GM19239 (cell line): ENCODE results near the gene MAP3K15.
A peak's percentile ranks its signal among the peaks of the same experiment; 100 is the strongest.
"Not testable (repeated sequence)": the region's sequence is repeated elsewhere in the genome, so short reads cannot be mapped to it uniquely, and the experiment has no call there.

ENCODE experiments used
- DNase-seq: peaks from one replicate; pipeline ENCODE4 v3.0.0; 2011; ENCODE audit warnings: low spot score; ENCODE audit not compliant: insufficient read length
- FAIRE-seq: peaks from 2 replicates; lab custom pipeline; 2011; peaks lifted over from hg19 to GRCh38; lab: Jason Lieb, UNC

Gene MAP3K15

DNA sequence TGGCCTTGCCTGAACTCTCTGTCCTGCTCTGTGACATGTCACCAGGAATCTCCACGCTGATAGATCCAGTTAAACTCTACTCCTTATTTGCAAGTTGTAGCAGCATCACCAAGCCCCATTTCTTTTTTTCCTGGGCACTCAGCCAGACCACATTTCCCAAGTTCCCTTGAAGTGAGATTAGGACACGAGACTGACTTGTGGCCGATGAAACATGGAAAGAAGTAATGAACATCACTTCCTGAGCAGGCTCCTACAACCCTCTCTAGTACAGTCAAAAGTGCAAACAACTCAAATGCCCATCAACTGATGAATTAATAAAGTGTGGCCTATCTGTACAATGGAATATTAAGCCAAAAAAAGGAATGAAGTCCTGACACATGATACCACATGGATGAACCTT, 74.6 kb downstream of the MAP3K15 start:
- no peak for FAIRE-seq

DNA sequence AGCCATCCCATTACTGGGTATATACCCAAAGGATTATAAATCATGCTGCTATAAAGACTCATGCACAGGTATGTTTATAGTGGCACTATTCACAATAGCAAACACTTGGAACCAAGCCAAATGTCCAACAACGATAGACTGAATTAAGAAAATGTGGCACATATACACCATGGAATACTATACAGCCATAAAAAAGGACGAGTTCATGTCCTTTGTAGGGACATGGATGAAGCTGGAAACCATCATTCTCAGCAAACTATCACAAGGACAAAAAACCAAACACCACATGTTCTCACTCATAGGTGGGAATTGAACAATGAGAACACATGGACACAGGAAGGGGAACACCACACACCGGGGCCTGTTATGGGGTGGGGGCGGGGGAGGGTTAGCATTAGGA, 92.6 kb downstream of the MAP3K15 start:
- DNase-seq, FAIRE-seq: not testable (repeated sequence)

More for the DNA sequence above, 74.6 kb downstream of the MAP3K15 start:
- no peak for DNase-seq

DNA sequence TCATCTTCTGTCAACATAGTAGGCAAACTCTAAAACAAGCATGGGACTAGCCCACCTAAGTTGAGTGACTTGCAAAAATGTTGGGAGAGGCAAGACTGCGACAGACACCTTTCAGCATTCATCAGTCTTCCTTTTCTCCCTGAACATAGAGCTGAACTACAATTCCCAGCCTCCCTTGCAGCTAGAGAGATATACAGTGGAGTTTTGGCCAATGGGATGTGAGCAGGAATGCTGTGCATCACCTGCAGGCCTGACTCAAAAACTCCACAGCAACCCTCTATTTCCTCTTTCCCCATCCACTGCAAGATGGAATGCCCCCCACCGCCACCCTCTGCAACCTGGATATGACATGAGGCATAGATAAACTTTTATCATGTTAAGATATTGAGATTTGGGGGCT, 105.0 kb downstream of the MAP3K15 start:
- DNase-seq: no peak
- FAIRE-seq: no peak

DNA sequence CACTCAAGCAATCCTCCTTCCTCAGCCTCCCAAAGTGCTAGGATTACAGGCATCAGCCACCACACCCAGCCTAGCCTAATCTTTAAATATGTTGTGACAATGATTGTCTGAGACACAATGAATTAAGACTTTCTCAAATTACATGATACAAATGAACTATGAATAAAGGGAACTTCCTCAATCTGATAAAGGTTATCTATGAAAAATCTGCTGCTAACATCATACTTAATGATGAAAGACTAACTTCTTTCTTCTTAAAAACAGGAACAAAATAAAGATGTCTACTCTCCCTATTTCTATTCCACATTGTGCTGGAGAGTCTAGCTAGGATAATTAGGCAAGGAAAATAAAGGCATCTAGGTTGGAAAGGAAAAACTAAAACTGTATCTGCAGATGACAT, 111.6 kb downstream of the MAP3K15 start:
- DNase-seq: no peak
- FAIRE-seq: no peak

DNA sequence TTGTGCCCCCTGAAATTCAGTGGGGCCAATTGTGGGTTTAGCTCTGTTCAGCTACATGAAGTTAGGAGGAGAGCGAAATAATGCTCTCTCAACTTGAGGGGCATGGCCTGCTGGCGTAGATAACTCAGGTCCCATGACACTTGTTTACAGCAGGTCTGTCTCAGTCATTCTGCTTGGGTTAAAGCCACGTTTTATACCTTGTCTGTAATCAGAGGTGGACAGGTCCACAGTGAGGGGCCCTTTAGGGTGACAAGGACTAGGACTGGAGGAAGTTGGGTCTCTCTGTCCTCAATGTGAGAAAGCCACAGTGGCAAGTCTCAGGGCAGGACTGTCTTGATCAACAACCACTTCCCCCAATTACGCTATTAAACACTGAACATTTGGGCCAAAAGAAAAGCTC, 122.6 kb downstream of the MAP3K15 start:
- no peak for DNase-seq
- FAIRE-seq: no peak

DNA sequence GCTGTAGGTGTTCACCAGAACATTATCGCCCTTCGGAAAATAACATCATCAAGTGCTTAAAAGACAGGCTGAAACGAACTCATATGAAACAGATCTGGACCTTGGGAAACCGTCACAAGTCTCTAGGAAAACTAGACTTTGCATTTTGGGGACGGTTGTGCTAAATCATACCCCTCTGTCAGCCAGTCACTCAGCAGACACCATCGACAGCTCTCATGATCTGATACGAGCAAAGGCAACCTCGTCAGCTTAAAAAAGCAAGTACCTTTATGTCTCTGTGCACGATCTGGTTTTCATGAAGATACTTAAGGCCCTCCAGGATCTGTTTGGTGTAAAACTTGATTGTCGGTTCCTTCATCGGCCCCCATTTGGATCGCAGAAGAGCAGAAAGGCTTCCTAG, 123.2 kb downstream of the MAP3K15 start:
- FAIRE-seq: no peak
- no peak for DNase-seq

DNA sequence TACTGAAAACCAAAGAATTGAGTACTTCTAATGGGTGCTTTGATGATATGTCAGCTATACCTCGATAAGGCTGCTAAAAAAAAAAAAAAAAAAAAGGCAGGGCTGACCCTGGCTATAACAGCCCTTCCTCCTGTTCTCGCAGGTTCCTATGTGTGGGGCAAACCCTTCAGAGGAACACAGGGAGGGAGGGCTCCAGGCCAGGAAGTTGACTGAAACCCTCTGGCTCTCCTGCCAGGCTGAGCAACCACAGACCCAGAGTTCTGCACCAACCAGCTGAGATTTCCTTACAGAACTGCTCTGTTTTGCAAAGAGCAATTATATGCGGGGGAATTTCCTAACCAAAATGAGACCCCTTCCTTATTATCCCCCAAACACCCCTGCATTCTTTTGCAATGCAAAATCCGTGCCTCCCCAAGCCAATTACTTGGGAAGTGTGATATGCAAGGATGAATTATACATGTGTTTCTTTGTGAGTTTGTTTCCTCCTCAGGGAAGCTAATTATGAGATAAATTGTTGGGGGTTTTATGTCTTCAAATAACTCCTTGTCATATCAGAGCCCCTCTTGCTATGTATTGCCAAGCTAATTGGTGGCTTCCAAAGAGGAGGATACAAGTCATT, 126.0 kb downstream of the MAP3K15 start:
- FAIRE-seq: no peak
- no peak for DNase-seq

DNA sequence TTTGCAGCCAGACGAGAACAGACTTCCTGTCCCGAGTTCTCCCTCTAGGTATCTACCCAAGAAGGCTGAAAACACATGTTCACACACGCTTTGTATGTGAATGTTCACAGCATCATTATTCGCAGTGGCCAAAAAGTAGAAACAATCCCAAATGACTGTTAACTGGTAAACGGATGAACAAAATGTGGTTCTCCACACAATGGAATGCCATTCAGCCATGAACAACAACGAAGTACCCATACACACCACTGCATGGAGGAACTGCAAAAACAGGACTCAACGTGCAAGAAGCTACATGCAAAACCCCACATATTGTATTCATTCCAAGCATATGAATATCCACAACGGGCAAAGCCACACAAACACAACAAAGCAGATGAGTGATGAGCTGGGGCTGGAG, 126.6 kb downstream of the MAP3K15 start:
- FAIRE-seq: no peak
- DNase-seq: no peak

DNA sequence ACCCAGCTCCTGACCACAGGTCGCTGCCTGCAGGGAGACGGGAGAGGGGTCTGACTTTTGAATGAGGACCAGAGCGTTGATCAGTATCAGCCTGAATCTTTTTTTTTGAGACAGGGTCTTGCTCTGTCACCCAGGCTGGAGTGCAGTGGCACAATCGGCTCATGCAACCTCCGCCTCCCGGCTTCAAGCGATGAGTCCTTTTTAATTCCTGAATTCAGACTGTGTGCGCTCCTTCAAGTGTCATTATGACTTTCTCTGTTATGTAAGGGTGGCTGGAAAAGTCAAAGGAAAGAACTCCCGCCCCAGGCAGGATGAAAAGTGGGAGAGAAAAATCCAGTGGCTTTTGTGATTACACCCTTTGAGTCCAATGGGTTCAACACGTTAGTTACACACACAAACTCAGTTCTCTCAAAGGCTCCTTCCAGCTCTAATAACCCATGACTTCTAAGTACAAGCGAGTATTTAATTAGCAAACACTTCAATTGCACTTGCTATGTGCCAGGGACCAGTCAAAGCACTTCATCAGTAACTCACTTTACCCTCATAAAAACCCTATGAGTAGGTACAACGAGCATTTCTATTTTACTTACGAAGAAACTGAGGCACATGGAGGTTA, 127.1 kb downstream of the MAP3K15 start:
- DNase-seq (no peak), FAIRE-seq (no peak)

DNA sequence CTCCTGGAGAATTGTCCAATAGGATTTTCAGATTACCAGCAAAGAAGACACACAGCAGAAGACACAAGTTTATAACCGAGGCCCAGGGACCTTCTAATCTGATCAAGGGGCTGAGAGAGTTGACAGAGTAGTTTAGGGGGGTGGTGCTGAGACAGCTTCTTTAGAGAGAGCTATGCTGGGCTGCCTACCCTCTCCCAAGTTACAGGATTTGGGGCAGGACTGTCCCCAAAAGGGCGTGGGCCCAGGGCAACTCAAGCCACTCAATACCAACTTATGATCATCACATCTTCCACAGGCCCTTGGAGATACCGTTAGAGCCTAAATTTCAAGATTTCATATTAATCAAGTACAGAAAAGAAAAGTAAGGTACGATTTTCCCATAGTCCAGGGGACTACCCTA, 128.6 kb downstream of the MAP3K15 start:
- no peak for FAIRE-seq

DNA sequence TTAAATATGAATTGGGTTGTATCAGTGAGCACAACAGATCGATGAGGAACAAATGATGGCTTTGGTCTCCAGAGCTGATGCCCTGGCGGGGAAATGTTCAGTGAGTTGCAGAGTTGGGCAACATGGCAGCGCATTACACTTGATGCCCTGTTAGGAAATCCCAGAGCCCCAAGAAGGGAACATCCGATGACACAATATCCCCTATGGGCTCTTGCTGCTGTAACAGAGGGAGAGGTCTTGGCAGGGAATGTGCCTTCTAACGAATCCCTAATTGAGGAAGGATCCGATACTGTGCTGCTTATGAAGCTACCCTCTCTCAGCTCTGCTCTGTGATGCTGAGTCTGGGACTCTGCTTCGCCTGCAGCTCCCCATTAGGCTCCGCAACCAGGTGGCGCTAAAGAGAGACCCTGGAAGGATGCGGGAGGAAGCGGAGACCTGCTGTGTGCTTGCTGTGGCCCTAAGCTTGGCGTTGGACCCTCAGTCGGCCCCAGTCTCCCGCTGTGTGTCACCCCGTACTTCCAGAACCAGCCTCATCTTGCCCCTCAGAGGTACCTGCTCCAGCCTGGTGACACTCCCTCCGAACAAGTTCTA, 132.7 kb downstream of the MAP3K15 start:
- DNase-seq (peak; percentile 42), FAIRE-seq (peak; percentile 64)

More for the DNA sequence above, 128.6 kb downstream of the MAP3K15 start:
- DNase-seq: no peak

DNA sequence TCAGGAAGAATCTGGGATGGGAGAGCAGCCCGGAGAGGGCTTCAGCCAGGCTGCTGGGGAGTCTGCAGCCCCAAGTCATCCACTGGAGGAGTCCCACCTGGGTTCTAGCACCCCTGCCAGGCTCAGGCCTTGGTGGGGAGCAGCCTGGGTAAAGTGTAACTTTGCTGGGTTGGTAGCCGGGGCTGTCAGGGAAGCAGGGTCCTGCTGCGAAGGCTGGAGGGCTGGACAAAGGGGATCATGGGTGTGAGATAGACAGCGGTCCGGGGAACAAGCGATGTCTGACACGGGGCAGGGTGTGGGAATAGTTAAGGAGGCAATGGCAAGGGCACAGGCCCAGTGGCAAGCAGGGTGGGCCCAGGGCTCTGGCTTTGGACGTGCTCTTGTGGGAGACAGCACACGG, 134.0 kb downstream of the MAP3K15 start:
- no peak for DNase-seq
- FAIRE-seq: no peak

DNA sequence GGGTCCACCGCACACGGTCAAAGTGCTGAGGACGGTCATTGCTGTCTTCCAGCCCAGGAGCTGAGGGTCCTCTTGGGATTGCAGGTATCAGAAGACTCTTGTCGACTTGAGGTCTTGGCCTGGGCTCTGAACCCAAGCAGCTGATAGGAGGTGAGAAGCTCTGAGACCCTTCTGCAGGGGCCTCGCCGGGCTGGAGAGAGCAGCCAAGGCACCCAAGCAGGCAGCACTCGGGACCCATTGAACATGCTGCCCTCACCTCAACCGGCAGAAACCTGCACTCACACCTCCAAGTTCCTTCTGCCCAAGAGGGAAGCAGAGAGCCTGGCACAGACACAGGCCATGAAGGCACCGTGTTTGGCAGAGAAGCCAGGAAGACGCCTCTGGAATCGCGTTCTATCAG, 137.5 kb downstream of the MAP3K15 start:
- no peak for DNase-seq
- no peak for FAIRE-seq

DNA sequence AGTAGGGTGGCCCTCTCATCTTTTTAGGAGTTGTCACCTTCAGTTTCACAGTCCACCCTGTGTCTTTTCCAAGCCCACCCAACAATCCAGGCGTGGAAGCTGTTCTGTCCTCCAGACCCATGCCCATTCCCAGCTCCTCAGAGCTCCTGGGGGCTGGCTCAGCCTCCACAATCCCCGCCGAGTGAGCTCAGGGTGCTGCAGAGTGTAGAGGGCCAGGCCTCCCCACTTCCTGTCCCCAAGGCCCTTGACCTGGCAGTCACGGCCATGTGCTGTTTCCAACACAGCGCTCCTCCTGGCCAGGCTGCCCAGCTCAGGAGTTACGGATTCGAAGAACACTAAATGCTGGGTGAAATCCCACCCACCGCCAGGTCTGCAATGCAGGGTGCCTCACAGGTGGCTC, 139.8 kb downstream of the MAP3K15 start:
- FAIRE-seq (no peak), DNase-seq (no peak)

DNA sequence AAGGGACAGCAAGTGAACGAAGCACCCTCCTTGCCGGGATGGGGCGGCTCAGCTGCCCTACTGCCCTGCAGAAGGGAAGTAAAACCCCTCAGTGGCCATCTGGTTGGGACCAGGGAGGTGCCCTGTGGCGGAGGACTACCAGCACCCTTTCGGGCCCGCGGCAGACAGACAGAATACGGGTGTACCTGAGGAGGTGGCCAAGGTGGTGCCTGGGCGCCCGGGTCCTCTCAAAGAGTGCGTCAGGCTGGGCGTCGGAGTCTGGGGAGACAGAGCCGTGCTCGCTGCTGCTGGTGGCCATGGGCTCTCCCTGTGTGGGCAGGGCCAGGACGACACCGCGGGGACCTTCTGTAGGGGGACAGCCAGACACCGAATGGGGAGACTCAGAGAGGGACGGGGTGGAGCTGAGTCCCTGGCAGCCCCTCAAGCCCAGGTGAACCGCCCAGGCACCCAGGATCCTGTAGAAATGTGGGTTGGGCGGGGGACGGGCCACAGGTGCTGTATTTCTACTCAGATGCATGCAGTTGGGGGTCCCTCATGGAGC, 141.9 kb downstream of the MAP3K15 start:
- DNase-seq: no peak
- FAIRE-seq: no peak

DNA sequence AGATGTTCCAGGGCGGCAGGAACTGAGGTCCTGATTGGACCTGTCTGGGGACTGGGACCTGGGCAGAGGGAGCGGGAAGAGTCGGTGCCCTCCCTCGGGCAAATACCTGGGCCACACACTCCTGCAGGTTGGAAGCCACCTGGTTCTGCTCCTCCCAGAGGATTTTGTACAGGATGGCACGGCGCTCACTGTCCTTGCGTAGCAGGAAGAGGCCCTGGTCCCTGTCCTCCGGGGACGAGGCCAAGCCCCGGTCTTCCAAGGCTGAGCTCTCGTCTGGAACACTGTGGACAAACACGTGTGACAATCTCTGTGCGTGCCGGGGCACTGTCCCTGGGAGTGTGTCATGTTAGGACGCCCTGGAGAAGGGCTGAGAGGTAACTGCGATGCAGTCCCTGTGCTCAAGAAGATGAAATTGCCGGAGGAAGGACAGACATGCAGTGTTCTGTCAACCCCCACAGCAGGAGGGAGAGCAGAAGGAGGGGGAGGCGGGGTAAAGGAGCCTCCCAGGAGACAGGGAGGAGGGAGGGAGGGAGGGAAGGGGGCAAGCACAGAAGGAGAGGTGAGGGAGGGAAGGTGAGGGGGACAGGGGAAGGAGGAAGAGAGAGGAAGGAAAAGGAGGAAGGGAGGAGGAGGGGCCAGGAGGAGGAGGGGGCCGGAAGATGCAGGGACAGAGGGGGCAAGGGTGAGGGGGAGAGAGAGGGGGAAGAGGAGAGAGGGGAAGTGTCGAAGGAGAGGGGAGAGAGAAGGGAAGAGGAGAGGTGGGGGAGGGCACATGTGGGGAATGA, 142.6 kb downstream of the MAP3K15 start:
- no peak for FAIRE-seq
- no peak for DNase-seq

DNA sequence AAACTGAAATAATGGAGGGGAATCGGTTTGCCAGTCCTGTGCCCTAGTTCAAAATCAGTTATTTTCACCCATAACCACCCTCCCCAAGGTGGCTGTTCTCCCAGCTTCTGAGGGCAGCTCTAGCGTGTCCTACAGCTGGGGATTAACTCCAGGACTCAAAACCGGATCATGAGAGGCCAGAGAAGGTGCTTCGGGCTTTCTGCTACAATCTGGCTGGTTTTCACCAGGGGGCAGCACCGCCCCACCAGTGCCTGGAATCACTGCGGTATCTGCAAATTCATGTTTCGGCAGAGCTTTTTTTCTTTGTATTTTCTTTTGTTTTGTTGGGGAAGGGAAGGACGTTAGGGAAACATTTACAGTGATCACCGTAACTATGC, 143.2 kb downstream of the MAP3K15 start:
- DNase-seq: peak; percentile 43
- FAIRE-seq: peak; percentile 94

DNA sequence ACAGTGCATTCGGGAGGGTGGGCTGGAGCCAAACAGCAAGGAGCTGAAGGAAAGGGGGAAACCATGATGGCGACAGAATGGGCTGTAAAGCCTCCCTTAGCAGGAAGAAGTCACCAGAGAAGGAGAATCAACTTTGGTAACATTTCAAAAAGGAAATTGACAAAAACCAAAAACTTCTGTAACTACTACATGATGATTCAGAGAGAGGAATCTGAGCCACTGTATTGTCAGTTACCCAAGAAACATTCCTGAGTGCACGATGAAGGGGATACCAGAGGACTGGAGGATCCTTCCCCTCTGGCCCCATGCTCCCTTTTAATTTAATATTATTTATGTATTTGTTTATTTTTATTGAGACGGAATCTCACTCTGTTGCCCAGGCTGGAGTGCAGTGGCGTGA, 145.2 kb downstream of the MAP3K15 start:
- DNase-seq: no peak
- FAIRE-seq: no peak

DNA sequence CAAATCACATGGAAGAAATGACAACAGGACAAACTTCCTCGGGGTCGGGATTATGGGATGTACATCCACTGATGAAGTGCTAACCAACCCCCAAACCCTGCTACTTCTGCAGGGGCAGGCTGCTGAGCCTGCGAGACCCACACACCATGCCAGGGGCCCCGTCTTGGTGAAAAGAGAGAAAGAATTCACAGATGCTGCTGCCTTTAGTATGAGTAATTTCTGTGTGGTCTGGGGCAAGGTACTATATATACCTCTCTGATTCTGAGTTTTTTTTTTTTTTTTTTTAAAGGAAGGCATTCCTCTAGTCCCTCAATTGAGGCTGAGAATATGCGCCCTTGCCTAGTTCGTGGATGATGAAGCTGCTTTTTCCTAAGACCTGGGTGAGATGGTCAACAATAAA, 146.7 kb downstream of the MAP3K15 start:
- no peak for FAIRE-seq
- no peak for DNase-seq

DNA sequence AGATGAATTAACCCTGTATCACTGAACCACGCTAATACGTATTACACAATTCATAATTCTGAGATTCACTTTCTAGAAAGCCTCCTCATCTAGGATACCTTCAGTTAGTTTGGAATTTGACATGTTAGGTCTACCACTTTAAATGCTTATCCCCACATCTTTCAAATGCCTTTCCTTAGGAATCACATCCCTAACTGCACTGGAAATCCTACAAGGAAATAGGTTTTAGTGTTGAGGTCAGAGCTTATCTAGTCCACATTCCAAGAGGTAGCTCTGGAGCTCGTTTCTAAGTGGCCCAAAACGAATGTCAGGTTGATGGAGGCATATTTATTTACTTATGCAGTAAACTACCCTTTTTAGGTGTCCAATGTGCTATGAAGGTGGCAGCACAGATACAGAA, 153.6 kb downstream of the MAP3K15 start:
- FAIRE-seq (no peak), DNase-seq (no peak)

DNA sequence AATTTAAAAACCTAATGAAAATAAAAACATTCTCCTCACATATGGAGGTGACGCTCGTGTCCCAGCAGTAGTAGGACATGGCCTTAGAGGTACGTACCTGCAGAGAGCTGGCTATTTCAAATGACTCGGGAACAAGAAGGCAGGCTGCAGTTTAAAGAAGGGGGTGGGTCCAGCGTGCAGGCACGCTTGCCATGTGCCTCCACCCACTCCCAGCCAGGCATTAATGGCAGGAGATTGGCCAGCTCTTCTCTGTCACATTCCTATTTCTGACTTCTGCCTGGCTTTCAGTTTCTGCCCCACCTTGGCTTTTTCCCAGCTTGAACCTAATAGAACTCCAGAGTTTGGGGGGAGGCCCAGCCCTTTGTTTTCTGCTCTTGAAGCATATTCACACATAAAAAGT, 154.4 kb downstream of the MAP3K15 start:
- no peak for FAIRE-seq
- no peak for DNase-seq
